Measurements from ENCODE around the gene COX17. TPM values are rescaled to one million over a fixed set of nuclear protein-coding genes. Genes with fewer than 3 reads are reported as not detected.

COX17 gene
- total and polyA plus RNA-seq, 9 of the 15 experiments (the other 6 are each of a cell fraction or from before 2014, with no cell fraction given): 29.1 to 167 (median 60.6) TPM

GRCh38 chr3:119631516-119631915 lies 45.7 kb downstream of the COX17 start (continued):
- TF ChIP-seq CHD7 (IDR thresholded peaks at IDR 0.05; ENCODE audit: low read depth, low read length): no peak
- no peak for TF ChIP-seq WHSC1 (IDR thresholded peaks at IDR 0.05; ENCODE audit: low read length)
- TF ChIP-seq U2AF1 (optimal IDR thresholded peaks at IDR 0.05; ENCODE audit: low read depth, low read length): no peak
- TF ChIP-seq ZBTB11 (CRISPR knock-in tag; IDR thresholded peaks at IDR 0.05): no peak
- TF ChIP-seq SNAPC5 (CRISPR knock-in tag; IDR thresholded peaks at IDR 0.05): no peak
- TF ChIP-seq HMGN3 (IDR thresholded peaks at IDR 0.05; ENCODE audit: borderline replicate concordance, extremely low read depth, insufficient read length, low read depth, low read length): no peak
